B cell (primary cell): ENCODE measurements around the gene COPS4. TPM values are rescaled to one million over a fixed set of nuclear protein-coding genes. Genes with fewer than 3 reads are reported as not detected.

Experiments used
- ATAC-seq: fragments of 200-7000 bp; cut with Tn5 transposase; one replicate; pipeline ENCODE4 v1.10.0; 2021; ENCODE audit warnings: low read depth, mild to moderate bottlenecking, moderate number of reproducible peaks, moderate library complexity
- CTCF ChIA-PET: fragments of 350-600 bp; sonication (Branson Sonifier 250); formaldehyde crosslinking; loops from one replicate; lab custom pipeline; 2021; ENCODE audit warnings: antibody characterized with exemption, inconsistent platforms; lab: Charles Lee
- POLR2A ChIA-PET: fragments of 350-600 bp; sonication (Branson Sonifier 250); formaldehyde crosslinking; loops from one replicate; lab custom pipeline; 2021; ENCODE audit warnings: antibody characterized with exemption; lab: Charles Lee
- DNase-seq: peaks from one replicate; pipeline ENCODE4 v3.0.0; 2013
- H2AFZ ChIP-seq: 2 replicates; pipeline ENCODE4 v1.6.1; 2012; ENCODE audit warnings: mild to moderate bottlenecking, low read depth, low read length; ENCODE audit not compliant: insufficient read depth, poor library complexity, severe bottlenecking
- H3K27ac ChIP-seq, 2 donors: 1 replicate in 1 of 2; 2 replicates in 1 of 2; pipeline ENCODE4 v1.5.1; 2012 to 2013; ENCODE audit warnings: low read length in 2 of 2, mild to moderate bottlenecking in 2 of 2, moderate library complexity in 1 of 2
- H3K27me3 ChIP-seq, 4 experiments: fragments of 200-600 bp in 1 of 4; sonication (generic) in 1 of 4; replicated peaks in 1 of 4; 1 replicate in 2 of 4; 2 replicates in 2 of 4; pipeline versions ENCODE4 v1.6.1 to v1.7.0; 2013 to 2016; ENCODE audit warnings: low read length in 3 of 4, mild to moderate bottlenecking in 2 of 4, mixed read lengths in 1 of 4, moderate library complexity in 1 of 4; ENCODE audit not compliant: insufficient read depth in 4 of 4, control insufficient read depth in 3 of 4; ENCODE audit errors: control extremely low read depth in 1 of 4
- H3K36me3 ChIP-seq, 2 experiments: replicated peaks in 1 of 2; 1 replicate in 1 of 2; 2 replicates in 1 of 2; pipeline versions ENCODE4 v1.6.1 to v1.7.1; 2013; ENCODE audit warnings: low read length in 1 of 2; ENCODE audit not compliant: insufficient read depth in 2 of 2, control insufficient read depth in 1 of 2; ENCODE audit errors: control extremely low read depth in 1 of 2, extremely low read depth in 1 of 2
- H3K4me1 ChIP-seq, 2 donors: fragments of 200-600 bp in 1 of 2; sonication (generic) in 1 of 2; 1 replicate in 1 of 2; 2 replicates in 1 of 2; pipeline versions ENCODE4 v1.5.1 to v1.6.1; 2013 to 2017; ENCODE audit warnings: low read length in 2 of 2; ENCODE audit not compliant: control insufficient read depth in 2 of 2, insufficient read depth in 2 of 2
- H3K4me2 ChIP-seq: replicated peaks from 2 replicates; pipeline ENCODE3; 2012; ENCODE audit warnings: mild to moderate bottlenecking, low read depth, low read length; ENCODE audit not compliant: poor library complexity, severe bottlenecking
- H3K4me3 ChIP-seq, 5 experiments: fragments of 200-600 bp in 1 of 5; sonication (generic) in 1 of 5; 1 replicate in 3 of 5; 2 replicates in 2 of 5; pipeline versions ENCODE4 v1.5.1 to v1.7.0; 2011 to 2016; ENCODE audit warnings: low read length in 4 of 5, mild to moderate bottlenecking in 4 of 5, low read depth in 2 of 5, control low read depth in 1 of 5, moderate library complexity in 1 of 5; ENCODE audit not compliant: insufficient read depth in 1 of 5; ENCODE audit errors: control extremely low read depth in 1 of 5, extremely low read depth in 1 of 5
- H3K79me2 ChIP-seq: fragments of 200-600 bp; sonication (generic); one replicate; pipeline ENCODE4 v1.6.0; 2016; ENCODE audit warnings: low read length; ENCODE audit not compliant: control insufficient read depth, insufficient read depth
- H3K9ac ChIP-seq: fragments of 200-600 bp; sonication (generic); 2 replicates; pipeline ENCODE4 v1.6.1; 2017; ENCODE audit warnings: mild to moderate bottlenecking, low read length, moderate library complexity
- H3K9me3 ChIP-seq, 3 donors: one replicate each; pipeline versions ENCODE4 v1.6.1 to v1.7.1; 2013; ENCODE audit warnings: low read length in 2 of 3; ENCODE audit not compliant: control insufficient read depth in 2 of 3, insufficient read depth in 1 of 3; ENCODE audit errors: control extremely low read depth in 1 of 3
- H4K20me1 ChIP-seq: 2 replicates; pipeline ENCODE4 v1.6.0; 2012; ENCODE audit warnings: mild to moderate bottlenecking, low read length; ENCODE audit not compliant: insufficient read depth, control insufficient read depth, poor library complexity, severe bottlenecking
- H3K27ac Mint-ChIP-seq: one replicate; pipeline ENCODE4 v1.8.0; 2021; ENCODE audit warnings: mixed read lengths
- H3K27me3 Mint-ChIP-seq: one replicate; pipeline ENCODE4 v1.8.0; 2021; ENCODE audit warnings: mixed read lengths
- H3K4me1 Mint-ChIP-seq: one replicate; pipeline ENCODE4 v1.8.0; 2021; ENCODE audit warnings: mixed read lengths
- H3K4me3 Mint-ChIP-seq: one replicate; pipeline ENCODE4 v1.8.0; 2021; ENCODE audit warnings: mixed read lengths
- H3K9me3 Mint-ChIP-seq: one replicate; pipeline ENCODE4 v1.8.0; 2022; ENCODE audit warnings: mixed read lengths; ENCODE audit not compliant: insufficient read depth
- EZH2 ChIP-seq: IDR thresholded peaks from 2 replicates; pipeline ENCODE4 v1.6.1; 2012; ENCODE audit warnings: borderline replicate concordance, low read depth, mild to moderate bottlenecking, moderate library complexity, low read length; ENCODE audit not compliant: insufficient read depth, poor library complexity, severe bottlenecking
- WGBS: methylation state at CpG from one replicate; pipeline ENCODE4 v1.1.5; 2013; ENCODE audit warnings: missing lambda C conversion rate; ENCODE audit not compliant: insufficient coverage; 5-methylcytosine and 5-hydroxymethylcytosine counted together
- intact Hi-C: fragments of 100-400 bp; cut with micrococcal nuclease; formaldehyde crosslinking; loops from one replicate; pipeline ENCODE4 v1.10.0; 2022
- polyA plus RNA-seq: library from polyadenylated mRNA; depleted of rRNA; stranded (reverse); fragments of >200 nt; gene quantifications from 2 replicates; pipeline ENCODE4 v1.2.3, GENCODE V29; 2012
- total RNA-seq, 2 donors: library from RNA; stranded (reverse); fragments of 120-200 nt in 1 of 2; gene quantifications; 1 replicate in 1 of 2; 2 replicates in 1 of 2; pipeline versions ENCODE4 v1.2.3 to v1.2.4, GENCODE V29; 2013 to 2022
- TF ChIP-seq, protein P1 (sequence below): fragments of 200-600 bp; IDR thresholded peaks from one replicate; pipeline ENCODE4 v1.8.0; 2022; ENCODE audit warnings: antibody characterized with exemption, mild to moderate bottlenecking

The COPS4 gene
- total and polyA plus RNA-seq, 2 donors (not counting 1 experiment from before 2014, with no cell fraction given), result 12.0 to 24.5 TPM

GRCh38 chr4:83113429-83113786, 78.4 kb downstream of the COPS4 start:
- Mint-ChIP-seq H3K4me1 (peaks cover 49% of the 10 kb centered on the region), H3K9me3 (no peaks in the 10 kb centered on the region), H3K27me3 (no peaks in the 10 kb centered on the region), H3K4me3 (peak overlapping the region; percentile 93), H3K27ac (peak overlapping the region; percentile 93)
- Histone ChIP-seq H3K36me3 (peaks cover 0 to 17% of the 10 kb centered on the region in 2 experiments), H3K9ac (peak overlapping the region; percentile 93), H4K20me1 (peaks cover 11% of the 10 kb centered on the region), H3K4me1 (peaks cover 39 to 40% of the 10 kb centered on the region in 2 donors), H2AFZ (peak overlapping the region; percentile 29), H3K4me2 (peak overlapping the region; percentile 79), H3K4me3 (peak overlapping the region; percentile 66 to 100 (median 74)), H3K79me2 (peaks cover 83% of the 10 kb centered on the region), H3K27me3 (no peaks in the 10 kb centered on the region), H3K27ac (peak overlapping the region; percentile 80 to 91), H3K9me3 (no peaks in the 10 kb centered on the region)
- TF ChIP-seq, protein P1, sequence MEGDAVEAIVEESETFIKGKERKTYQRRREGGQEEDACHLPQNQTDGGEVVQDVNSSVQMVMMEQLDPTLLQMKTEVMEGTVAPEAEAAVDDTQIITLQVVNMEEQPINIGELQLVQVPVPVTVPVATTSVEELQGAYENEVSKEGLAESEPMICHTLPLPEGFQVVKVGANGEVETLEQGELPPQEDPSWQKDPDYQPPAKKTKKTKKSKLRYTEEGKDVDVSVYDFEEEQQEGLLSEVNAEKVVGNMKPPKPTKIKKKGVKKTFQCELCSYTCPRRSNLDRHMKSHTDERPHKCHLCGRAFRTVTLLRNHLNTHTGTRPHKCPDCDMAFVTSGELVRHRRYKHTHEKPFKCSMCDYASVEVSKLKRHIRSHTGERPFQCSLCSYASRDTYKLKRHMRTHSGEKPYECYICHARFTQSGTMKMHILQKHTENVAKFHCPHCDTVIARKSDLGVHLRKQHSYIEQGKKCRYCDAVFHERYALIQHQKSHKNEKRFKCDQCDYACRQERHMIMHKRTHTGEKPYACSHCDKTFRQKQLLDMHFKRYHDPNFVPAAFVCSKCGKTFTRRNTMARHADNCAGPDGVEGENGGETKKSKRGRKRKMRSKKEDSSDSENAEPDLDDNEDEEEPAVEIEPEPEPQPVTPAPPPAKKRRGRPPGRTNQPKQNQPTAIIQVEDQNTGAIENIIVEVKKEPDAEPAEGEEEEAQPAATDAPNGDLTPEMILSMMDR, result no peak
- TF ChIP-seq EZH2, result no peak
- intact Hi-C loops, result loop anchor here (2.0 to 10.0 kb wide), 2 partner anchors 31 to 209 kb away; partner anchors contain the start of gene THAP9
- no peak for DNase-seq
- WGBS, result 0% methylated on average over 2 of the region's 3 CpGs
- ChIA-PET CTCF (interaction anchor here (0.9 to 5.9 kb wide), 16 partner anchors 10 to 167 kb away, joined by 3 to 72 read pairs (median 6); no protein-coding TSS in a partner anchor), POLR2A (interaction anchor here (0.9 to 2.1 kb wide), 5 partner anchors 10 to 138 kb away, joined by 3 to 14 read pairs (median 4); no protein-coding TSS in a partner anchor)
- no peak for ATAC-seq

DNA sequence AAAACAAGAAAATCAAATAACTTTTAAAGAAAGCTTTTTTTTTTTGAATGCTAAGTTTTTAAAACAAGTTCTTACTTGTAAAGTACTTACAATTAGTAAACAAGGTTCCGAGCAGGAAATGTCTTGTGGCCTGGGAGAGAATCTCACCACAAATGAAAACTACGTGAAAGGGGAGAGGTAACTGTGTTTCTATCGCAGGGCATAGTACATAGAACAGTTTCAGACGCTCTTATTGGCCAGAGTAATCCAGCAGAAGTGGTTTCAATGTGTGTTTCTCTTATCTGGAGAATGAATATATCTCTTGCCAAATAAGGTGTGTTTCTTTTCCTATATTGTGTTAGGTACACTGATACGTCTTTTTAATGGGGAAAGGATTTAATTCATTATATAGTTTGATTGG, 79.6 kb downstream of the COPS4 start, which contains the start of gene PLAC8:
Gene PLAC8, minus strand, starts transcription at position 154 of the 400 bp plus-strand sequence. CDS start 6,808 bp downstream, outside the sequence.
- no peaks in the 10 kb centered on the region for H3K27me3 Mint-ChIP-seq
- intact Hi-C loops, result loop anchor here (10.0 kb wide), 1 partner anchor 210 kb away; the partner anchor contains the start of gene THAP9
- Histone ChIP-seq H3K4me3 (peak within 1 kb of the TSS; percentile 66 to 100 (median 74)), H3K9ac (peak within 1 kb of the TSS; percentile 93), H3K27me3 (no peaks in the 10 kb centered on the region), H3K27ac (peak within 1 kb of the TSS; percentile 80 to 91), H3K36me3 (peaks cover 0 to 7% of the 10 kb centered on the region in 2 experiments), H2AFZ (peak within 1 kb of the TSS; percentile 57), H4K20me1 (no peaks in the 10 kb centered on the region), H3K79me2 (peaks cover 71% of the 10 kb centered on the region), H3K9me3 (no peaks in the 10 kb centered on the region), H3K4me2 (peak within 1 kb of the TSS; percentile 79), H3K4me1 (peaks cover 31% of the 10 kb centered on the region in 2 donors)
- TF ChIP-seq, protein P1, result no peak
- TF ChIP-seq EZH2, result no peak
- ChIA-PET POLR2A (interaction anchor here (0.7 kb wide), 1 partner anchor 60 kb away, joined by 3 read pairs; no protein-coding TSS in a partner anchor), CTCF (interaction anchor here (0.6 to 5.9 kb wide), 11 partner anchors 9 to 169 kb away, joined by 3 to 72 read pairs (median 5); no protein-coding TSS in a partner anchor)
- no peaks in the 10 kb centered on the region for H3K9me3 Mint-ChIP-seq
- H3K4me1 Mint-ChIP-seq, result peaks cover 50% of the 10 kb centered on the region
- ATAC-seq (peak; percentile 11), DNase-seq (peak; percentile 63)
- H3K4me3 Mint-ChIP-seq, result peak within 1 kb of the TSS; percentile 93
- H3K27ac Mint-ChIP-seq, result peak within 1 kb of the TSS; percentile 93
- no CpG with 5 or more reads among the region's 5 CpGs for WGBS
